Activated naive CD8-positive, alpha-beta T cell treated with anti-CD3 and anti-CD28 coated beads, Interleukin-2, amount 10 ng/mL, durations not matched to agents 7 days and 5 days (primary cell): ENCODE measurements around the gene SERTAD4. TPM values are rescaled to one million over a fixed set of nuclear protein-coding genes. Genes with fewer than 3 reads are reported as not detected.

Experiments
- ATAC-seq: fragments of 150-1000 bp; cut with Tn5 transposase; one replicate; pipeline ENCODE4 v1.10.0; 2021; ENCODE audit warnings: low read depth, moderate library complexity
- POLR2A ChIA-PET: fragments of 350-600 bp; sonication (Branson Sonifier 250); formaldehyde crosslinking; loops from one replicate; lab custom pipeline; 2021; ENCODE audit warnings: antibody characterized with exemption; lab: Charles Lee
- DNase-seq: peaks from one replicate; pipeline ENCODE4 v3.0.0; 2021
- H3K27ac Mint-ChIP-seq: one replicate; pipeline ENCODE4 v1.8.0; 2022; ENCODE audit warnings: mild to moderate bottlenecking, mixed read lengths
- H3K27me3 Mint-ChIP-seq: one replicate; pipeline ENCODE4 v1.8.0; 2022; ENCODE audit warnings: mild to moderate bottlenecking, moderate library complexity, mixed read lengths
- H3K36me3 Mint-ChIP-seq: one replicate; pipeline ENCODE4 v1.8.0; 2021; ENCODE audit warnings: mild to moderate bottlenecking, mixed read lengths
- H3K4me1 Mint-ChIP-seq: one replicate; pipeline ENCODE4 v1.8.0; 2021; ENCODE audit warnings: mixed read lengths
- H3K4me3 Mint-ChIP-seq: one replicate; pipeline ENCODE4 v1.8.0; 2022; ENCODE audit warnings: mild to moderate bottlenecking, moderate library complexity, mixed read lengths
- H3K9me3 Mint-ChIP-seq: one replicate; pipeline ENCODE4 v1.8.0; 2021; ENCODE audit warnings: mixed read lengths
- total RNA-seq, 2 experiments: library from RNA; stranded (reverse); gene quantifications; one replicate each; pipeline ENCODE4 v1.2.3, GENCODE V29; 2021

SERTAD4 gene
- total RNA-seq, 2 experiments from 2014 or later: not detected

DNA sequence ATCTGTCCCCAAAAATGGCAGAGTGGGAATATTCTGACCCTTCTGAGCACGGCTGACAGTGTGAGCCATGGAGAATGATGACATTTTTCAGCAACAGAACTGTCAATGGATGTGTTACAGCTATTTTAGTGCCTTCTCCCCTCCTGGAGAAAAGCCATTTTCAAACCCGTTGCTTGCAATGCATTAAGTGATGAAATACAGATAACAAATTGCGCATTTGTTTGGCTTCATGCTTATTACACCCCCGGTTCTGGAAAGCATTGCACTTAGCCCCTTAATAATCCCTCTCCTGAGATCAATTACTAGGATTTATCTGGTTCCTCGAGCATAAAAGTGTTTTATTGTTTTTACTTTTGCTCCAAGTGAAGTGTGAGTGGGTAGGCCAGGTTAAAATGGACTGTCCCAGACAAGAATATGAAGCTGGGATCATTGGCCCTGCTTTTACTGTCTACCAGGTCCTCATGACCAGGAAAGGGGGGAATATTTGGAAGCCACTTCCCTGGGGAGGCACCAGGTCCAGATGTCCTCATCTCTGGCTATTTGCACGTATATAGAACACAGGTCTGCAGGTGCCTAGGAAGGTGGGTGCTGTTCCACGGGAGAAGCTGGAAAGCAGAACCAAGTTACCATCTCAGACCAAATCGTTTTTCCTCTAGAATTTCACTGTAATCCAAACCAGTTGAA is 58.6 kb downstream of the SERTAD4 start:
- no peak overlapping the region for H3K27ac Mint-ChIP-seq
- peaks cover 4% of the 10 kb centered on the region for H3K4me1 Mint-ChIP-seq
- DNase-seq: no peak

DNA sequence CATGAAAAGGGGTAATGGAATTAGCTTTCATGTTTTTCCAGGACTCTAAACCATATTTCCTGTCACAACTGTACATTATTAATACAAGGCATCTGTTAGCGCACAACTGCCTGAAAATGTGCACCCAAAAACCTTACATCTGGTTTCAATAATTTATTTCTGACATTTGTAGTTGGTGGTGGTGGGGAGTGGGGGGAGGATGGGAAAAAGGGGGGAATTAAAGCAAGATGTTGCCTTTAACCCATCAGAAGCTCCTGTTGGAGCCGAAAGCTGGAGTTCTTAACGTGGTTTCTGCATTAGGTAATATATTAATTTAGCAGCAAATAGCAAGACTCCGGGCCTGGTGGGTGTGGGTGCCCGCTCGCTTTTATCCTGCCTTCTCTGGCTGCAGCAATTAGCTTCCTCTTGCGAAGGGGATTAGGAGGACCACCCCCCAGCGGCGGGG is 59.2 kb downstream of the SERTAD4 start:
- DNase-seq (no peak), ATAC-seq (no peak)
- peaks cover 4% of the 10 kb centered on the region for H3K4me1 Mint-ChIP-seq
- H3K9me3 Mint-ChIP-seq: no peaks in the 10 kb centered on the region
- no peak overlapping the region for H3K4me3 Mint-ChIP-seq
- H3K27ac Mint-ChIP-seq: no peak overlapping the region
- no peaks in the 10 kb centered on the region for H3K36me3 Mint-ChIP-seq
- POLR2A ChIA-PET: no interaction called here
- peaks cover 59% of the 10 kb centered on the region for H3K27me3 Mint-ChIP-seq

More for the DNA sequence above, 58.6 kb downstream of the SERTAD4 start:
- POLR2A ChIA-PET: no interaction called here
- Mint-ChIP-seq H3K4me3 (no peak overlapping the region), H3K9me3 (no peaks in the 10 kb centered on the region), H3K27me3 (peaks cover 60% of the 10 kb centered on the region), H3K36me3 (no peaks in the 10 kb centered on the region)
- no peak for ATAC-seq

DNA sequence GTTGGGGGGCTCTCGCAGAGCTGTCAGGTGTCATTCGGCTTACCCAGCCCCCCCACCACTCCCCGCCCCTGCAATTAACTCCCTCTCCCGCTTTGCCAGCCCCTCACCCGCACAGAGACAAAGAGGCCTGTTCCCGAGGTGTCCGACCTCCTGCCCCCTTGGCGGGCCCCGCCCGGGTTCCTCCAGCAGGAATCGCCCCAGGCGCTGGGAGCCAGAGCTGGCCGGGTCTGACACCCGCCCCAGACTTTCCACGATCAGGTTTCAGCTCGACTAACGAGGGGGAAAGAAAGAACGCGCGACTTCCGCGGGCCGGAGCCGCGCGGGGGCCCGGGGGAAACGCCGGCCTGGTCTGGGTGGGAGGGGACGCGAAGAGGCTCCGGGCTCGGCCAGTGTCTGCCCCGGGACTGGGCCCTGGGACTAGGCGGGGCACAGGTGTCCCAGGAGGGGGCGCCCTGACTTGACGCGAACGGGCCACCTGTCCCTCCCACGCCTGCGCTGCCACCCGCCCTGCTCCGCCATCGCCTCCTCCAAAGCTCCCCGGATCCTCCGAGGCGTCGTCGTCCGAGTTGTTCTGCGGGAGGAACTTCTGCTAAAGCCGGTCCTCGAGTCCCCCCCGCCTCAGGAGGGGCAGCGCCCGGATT is 59.8 kb downstream of the SERTAD4 start:
- H3K36me3 Mint-ChIP-seq: no peaks in the 10 kb centered on the region
- POLR2A ChIA-PET: no interaction called here
- DNase-seq: peak; percentile 56
- ATAC-seq: peak; percentile 78
- peaks cover 4% of the 10 kb centered on the region for H3K4me1 Mint-ChIP-seq
- no peak overlapping the region for H3K27ac Mint-ChIP-seq
- H3K9me3 Mint-ChIP-seq: no peaks in the 10 kb centered on the region
- H3K27me3 Mint-ChIP-seq: peaks cover 59% of the 10 kb centered on the region
- H3K4me3 Mint-ChIP-seq: peak overlapping the region; percentile 30

DNA sequence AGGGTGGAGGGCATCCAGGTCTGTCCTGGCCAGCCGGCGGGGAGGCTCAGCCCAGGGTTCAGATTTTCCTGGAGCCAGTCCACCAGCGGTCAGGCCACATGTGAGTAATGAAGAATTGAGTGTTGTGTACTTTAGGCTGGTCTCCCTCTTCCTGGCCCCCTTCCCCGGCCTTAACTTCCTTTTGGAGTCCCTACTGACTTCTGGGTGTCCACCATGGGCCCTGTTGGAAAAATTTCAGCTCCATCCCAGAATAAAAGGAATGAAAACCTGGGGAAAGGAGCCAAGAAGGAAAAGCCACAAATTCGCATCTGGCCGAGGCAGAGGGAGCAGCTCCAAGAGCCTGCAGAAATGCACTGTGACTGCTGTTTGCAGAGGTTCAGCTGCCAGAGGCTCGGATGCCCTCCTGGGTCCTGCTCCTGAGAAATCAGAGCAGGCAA is 60.6 kb downstream of the SERTAD4 start:
- ATAC-seq (no peak), DNase-seq (no peak)
- Mint-ChIP-seq H3K36me3 (no peaks in the 10 kb centered on the region), H3K4me1 (peaks cover 4% of the 10 kb centered on the region), H3K27me3 (peaks cover 56% of the 10 kb centered on the region), H3K9me3 (no peaks in the 10 kb centered on the region), H3K4me3 (no peak overlapping the region), H3K27ac (no peak overlapping the region)
- POLR2A ChIA-PET: no interaction called here

DNA sequence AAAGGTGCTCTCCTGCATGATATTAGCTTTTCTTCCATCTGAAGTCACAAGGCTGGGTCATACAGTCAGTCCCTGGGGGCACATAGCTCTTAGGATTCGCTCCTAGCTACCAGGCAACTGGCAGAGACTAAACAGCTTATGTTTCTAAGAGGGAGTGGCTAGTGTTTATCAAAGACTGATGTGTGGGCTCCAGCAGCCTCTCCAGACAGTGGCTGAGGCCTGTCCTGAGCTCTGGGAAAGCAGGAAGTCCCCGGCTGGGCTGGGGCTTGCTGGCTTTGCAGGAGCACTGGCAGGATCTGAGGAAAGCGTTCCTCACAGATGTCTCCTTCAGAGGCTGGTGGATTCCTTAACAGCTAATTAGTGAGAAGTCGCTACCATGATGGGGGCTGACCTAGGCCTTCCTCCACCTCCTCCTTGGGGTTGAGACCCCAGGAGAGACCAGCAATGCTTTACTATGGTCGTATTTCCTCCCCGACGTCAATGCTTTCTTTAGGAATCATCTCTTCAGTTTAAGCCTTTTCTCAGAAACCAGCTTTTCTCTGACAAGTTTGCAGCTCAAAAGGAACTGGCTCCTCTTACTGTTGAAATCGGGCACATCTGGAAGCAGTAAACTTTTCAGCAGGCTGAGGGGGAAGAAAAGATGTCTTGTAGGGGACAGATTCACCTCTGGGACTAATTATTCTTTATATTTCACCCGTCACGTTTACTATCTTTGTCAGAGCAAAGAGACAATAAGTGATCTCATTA is 62.6 kb downstream of the SERTAD4 start:
- Mint-ChIP-seq H3K9me3 (no peaks in the 10 kb centered on the region), H3K4me1 (peaks cover 4% of the 10 kb centered on the region), H3K4me3 (no peak overlapping the region), H3K27ac (no peak overlapping the region), H3K27me3 (peaks cover 43% of the 10 kb centered on the region), H3K36me3 (no peaks in the 10 kb centered on the region)
- POLR2A ChIA-PET: no interaction called here
- no peak for ATAC-seq
- no peak for DNase-seq

Other genes starting within 250 kb of the SERTAD4 start
- 1 to 10 TPM; 3.3 to 3.8 TPM for gene HHAT, start 96.1 kb downstream of the SERTAD4 start, total RNA-seq